HepG2 (cell line): ENCODE data around the gene CEMP1. TPM values are rescaled to one million over a fixed set of nuclear protein-coding genes. Genes with fewer than 3 reads are reported as not detected.

ENCODE experiments used
- GTF2F1 ChIP-seq: fragments of 150-350 bp; IDR thresholded peaks from 2 replicates; pipeline ENCODE4 v1.6.1; 2014; ENCODE audit warnings: low read length
- ISX ChIP-seq: sonication (generic); formaldehyde crosslinking; conservative IDR thresholded peaks from 2 replicates; pipeline ENCODE4 v1.5.0; 2020; ENCODE audit warnings: missing genetic modification reagents
- NCOA2 ChIP-seq: sonication (generic); formaldehyde crosslinking; IDR thresholded peaks from 2 replicates; pipeline ENCODE4 v1.8.0; 2022; ENCODE audit warnings: inconsistent platforms
- PCBP1 ChIP-seq: fragments of 200-400 bp; formaldehyde crosslinking; IDR thresholded peaks from 2 replicates; pipeline ENCODE4 v1.6.1; 2017; ENCODE audit warnings: mild to moderate bottlenecking, low read depth, low read length, borderline replicate concordance
- PCBP2 ChIP-seq: fragments of 200-400 bp; formaldehyde crosslinking; optimal IDR thresholded peaks from 2 replicates; pipeline ENCODE3; 2018; ENCODE audit warnings: low read length, low read depth; ENCODE audit not compliant: poor library complexity, severe bottlenecking
- PRMT3 ChIP-seq: sonication (generic); formaldehyde crosslinking; IDR thresholded peaks from 2 replicates; pipeline ENCODE4 v1.8.1; 2022; ENCODE audit warnings: low read depth, mild to moderate bottlenecking, moderate library complexity, missing genetic modification reagents, borderline replicate concordance
- RBM22 ChIP-seq: fragments of 200-400 bp; formaldehyde crosslinking; optimal IDR thresholded peaks from 2 replicates; pipeline ENCODE3; 2017; ENCODE audit warnings: mild to moderate bottlenecking, low read length, moderate library complexity
- RELA ChIP-seq: sonication (generic); formaldehyde crosslinking; IDR thresholded peaks from 2 replicates; pipeline ENCODE4 v1.4.0; 2020; ENCODE audit warnings: missing genetic modification reagents
- SMAD3 ChIP-seq: sonication (generic); formaldehyde crosslinking; IDR thresholded peaks from 2 replicates; pipeline ENCODE4 v1.4.0; 2020; ENCODE audit warnings: missing genetic modification reagents
- ZFP36 ChIP-seq: fragments of 150-350 bp; IDR thresholded peaks from 2 replicates; pipeline ENCODE4 v1.6.1; 2018; ENCODE audit warnings: borderline replicate concordance, low read length, low read depth; ENCODE audit not compliant: partially characterized antibody
- ZFX ChIP-seq: sonication (generic); formaldehyde crosslinking; IDR thresholded peaks from 2 replicates; pipeline ENCODE4 v1.4.0; 2020; ENCODE audit warnings: mild to moderate bottlenecking, low read depth, missing genetic modification reagents, moderate library complexity
- ZKSCAN1 ChIP-seq: fragments of 150-350 bp; IDR thresholded peaks from 2 replicates; pipeline ENCODE4 v1.6.1; 2014; ENCODE audit warnings: low read length
- ZNF136 ChIP-seq: sonication (generic); formaldehyde crosslinking; IDR thresholded peaks from 2 replicates; pipeline ENCODE4 v1.8.1; 2022; ENCODE audit warnings: low read depth, mild to moderate bottlenecking, moderate library complexity, missing genetic modification reagents
- ZNF20 ChIP-seq: sonication (generic); formaldehyde crosslinking; IDR thresholded peaks from 2 replicates; pipeline ENCODE4 v1.4.0; 2020; ENCODE audit warnings: mild to moderate bottlenecking, moderate library complexity, missing genetic modification reagents
- ZNF331 ChIP-seq: sonication (generic); formaldehyde crosslinking; IDR thresholded peaks from 2 replicates; pipeline ENCODE4 v1.4.0; 2020; ENCODE audit warnings: missing genetic modification reagents
- ZNF468 ChIP-seq: sonication (generic); formaldehyde crosslinking; IDR thresholded peaks from 2 replicates; pipeline ENCODE4 v1.8.0; 2022; ENCODE audit warnings: mild to moderate bottlenecking, moderate library complexity, missing genetic modification reagents
- ZNF777 ChIP-seq: sonication (generic); formaldehyde crosslinking; IDR thresholded peaks from 2 replicates; pipeline ENCODE4 v1.4.0; 2020; ENCODE audit warnings: missing genetic modification reagents
- ZNF878 ChIP-seq: sonication (generic); formaldehyde crosslinking; IDR thresholded peaks from 2 replicates; pipeline ENCODE4 v1.8.1; 2023; ENCODE audit warnings: mild to moderate bottlenecking, missing genetic modification reagents, moderate library complexity
- ZNF879 ChIP-seq: sonication (generic); formaldehyde crosslinking; IDR thresholded peaks from 2 replicates; pipeline ENCODE4 v1.8.1; 2023; ENCODE audit warnings: missing genetic modification reagents
- polyA plus RNA-seq, 8 experiments: library from polyadenylated mRNA; depleted of rRNA in 3 of 8; stranded (reverse) in 7 of 8; unstranded in 1 of 8; fragments of >200 nt; fragmentation: Illumina TruSeq in 4 of 8; extraction: Trizol in 4 of 8; gene quantifications; 2 replicates each; pipeline versions ENCODE4 v1.2.1 to v1.2.3, GENCODE V29; 2011 to 2016; ENCODE audit warnings: low read depth in 4 of 8, missing spikeins in 1 of 8, mixed read lengths in 1 of 8; ENCODE audit not compliant: insufficient read depth in 1 of 8
- total RNA-seq, 5 experiments: library from RNA; depleted of rRNA; stranded (reverse); fragments of >200 nt; fragmentation: Illumina TruSeq; extraction: Trizol; gene quantifications; 2 replicates each; pipeline ENCODE4 v1.2.3, GENCODE V29; 2016; ENCODE audit warnings: low read depth in 1 of 5
- TF ChIP-seq, protein P1 (sequence below): sonication (generic); formaldehyde crosslinking; IDR thresholded peaks from 2 replicates; pipeline ENCODE4 v1.5.1; 2020; ENCODE audit warnings: mild to moderate bottlenecking, missing genetic modification reagents, moderate library complexity
- TF ChIP-seq, protein P2 (sequence below): sonication (generic); formaldehyde crosslinking; IDR thresholded peaks from 2 replicates; pipeline ENCODE4 v1.5.1; 2020; ENCODE audit warnings: missing genetic modification reagents, mild to moderate bottlenecking, borderline replicate concordance
- TF ChIP-seq, protein P3 (sequence below): sonication (generic); formaldehyde crosslinking; IDR thresholded peaks from 2 replicates; pipeline ENCODE4 v1.4.0; 2020; ENCODE audit warnings: missing genetic modification reagents
- TF ChIP-seq, protein P4 (sequence below): sonication (generic); formaldehyde crosslinking; IDR thresholded peaks from 2 replicates; pipeline ENCODE4 v1.4.0; 2020; ENCODE audit warnings: missing genetic modification reagents

The CEMP1 gene
- total and polyA plus RNA-seq, 2 of the 13 experiments (the other 11 are each of a cell fraction or from before 2014, with no cell fraction given): not detected

DNA sequence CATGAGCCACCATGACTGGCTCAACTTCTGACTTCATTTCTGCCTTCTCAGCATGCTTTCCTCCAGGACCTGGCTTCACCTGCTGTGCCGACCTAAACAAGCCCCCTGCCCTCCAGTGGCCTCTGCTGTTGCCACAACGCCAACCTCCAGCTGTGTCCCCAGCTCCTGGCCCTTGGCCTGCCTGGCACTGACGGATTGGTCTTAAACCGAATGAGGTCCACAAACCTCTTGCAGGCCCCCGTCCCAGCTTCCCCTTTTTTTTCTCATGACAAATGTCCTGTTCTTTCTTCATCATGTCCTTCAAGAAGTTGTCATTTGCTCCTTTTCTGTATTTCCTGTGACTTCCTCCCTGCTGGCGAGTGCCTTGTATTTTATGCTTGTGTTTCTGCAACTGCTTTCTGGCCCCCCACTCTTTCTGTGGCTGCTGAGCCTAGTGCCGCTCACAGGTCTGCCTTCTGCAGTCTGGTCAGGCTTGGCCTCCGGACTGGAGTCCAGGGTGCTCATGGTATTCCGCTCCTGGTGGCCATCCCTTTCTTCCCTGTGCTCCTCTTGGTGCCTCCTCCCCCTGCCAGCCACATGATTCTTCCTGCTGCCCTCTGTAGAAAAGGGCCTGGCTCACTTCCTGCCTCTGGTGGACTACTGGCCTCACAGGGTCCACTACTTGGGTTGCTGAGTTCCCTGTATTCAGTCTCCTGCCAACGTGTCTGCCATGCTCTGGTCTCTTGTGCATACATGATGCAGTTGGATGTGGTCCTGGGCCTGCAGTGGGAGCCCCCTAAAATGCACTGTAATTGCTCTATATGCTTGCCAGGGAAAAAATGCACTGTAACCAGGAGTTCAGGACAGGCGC, 14.6 kb downstream of the CEMP1 start (continued):
- TF ChIP-seq, protein P1, sequence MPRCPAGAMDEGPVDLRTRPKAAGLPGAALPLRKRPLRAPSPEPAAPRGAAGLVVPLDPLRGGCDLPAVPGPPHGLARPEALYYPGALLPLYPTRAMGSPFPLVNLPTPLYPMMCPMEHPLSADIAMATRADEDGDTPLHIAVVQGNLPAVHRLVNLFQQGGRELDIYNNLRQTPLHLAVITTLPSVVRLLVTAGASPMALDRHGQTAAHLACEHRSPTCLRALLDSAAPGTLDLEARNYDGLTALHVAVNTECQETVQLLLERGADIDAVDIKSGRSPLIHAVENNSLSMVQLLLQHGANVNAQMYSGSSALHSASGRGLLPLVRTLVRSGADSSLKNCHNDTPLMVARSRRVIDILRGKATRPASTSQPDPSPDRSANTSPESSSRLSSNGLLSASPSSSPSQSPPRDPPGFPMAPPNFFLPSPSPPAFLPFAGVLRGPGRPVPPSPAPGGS (CRISPR knock-in tag): no peak
- no peak for TF ChIP-seq ZKSCAN1
- no peak for TF ChIP-seq ZNF468
- no peak for TF ChIP-seq ZFP36
- TF ChIP-seq SMAD3 (CRISPR knock-in tag): no peak
- no peak for TF ChIP-seq ZNF879 (CRISPR knock-in tag)
- TF ChIP-seq, protein P2, sequence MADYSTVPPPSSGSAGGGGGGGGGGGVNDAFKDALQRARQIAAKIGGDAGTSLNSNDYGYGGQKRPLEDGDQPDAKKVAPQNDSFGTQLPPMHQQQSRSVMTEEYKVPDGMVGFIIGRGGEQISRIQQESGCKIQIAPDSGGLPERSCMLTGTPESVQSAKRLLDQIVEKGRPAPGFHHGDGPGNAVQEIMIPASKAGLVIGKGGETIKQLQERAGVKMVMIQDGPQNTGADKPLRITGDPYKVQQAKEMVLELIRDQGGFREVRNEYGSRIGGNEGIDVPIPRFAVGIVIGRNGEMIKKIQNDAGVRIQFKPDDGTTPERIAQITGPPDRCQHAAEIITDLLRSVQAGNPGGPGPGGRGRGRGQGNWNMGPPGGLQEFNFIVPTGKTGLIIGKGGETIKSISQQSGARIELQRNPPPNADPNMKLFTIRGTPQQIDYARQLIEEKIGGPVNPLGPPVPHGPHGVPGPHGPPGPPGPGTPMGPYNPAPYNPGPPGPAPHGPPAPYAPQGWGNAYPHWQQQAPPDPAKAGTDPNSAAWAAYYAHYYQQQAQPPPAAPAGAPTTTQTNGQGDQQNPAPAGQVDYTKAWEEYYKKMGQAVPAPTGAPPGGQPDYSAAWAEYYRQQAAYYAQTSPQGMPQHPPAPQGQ (CRISPR knock-in tag): no peak
- TF ChIP-seq PCBP1: no peak
- no peak for TF ChIP-seq ZNF136 (CRISPR knock-in tag)
- TF ChIP-seq RBM22: no peak
- TF ChIP-seq ZNF331: no peak
- peak; percentile 32; the same call in 1 of the 2 replicates for TF ChIP-seq ZFX (CRISPR knock-in tag)
- TF ChIP-seq, protein P3, sequence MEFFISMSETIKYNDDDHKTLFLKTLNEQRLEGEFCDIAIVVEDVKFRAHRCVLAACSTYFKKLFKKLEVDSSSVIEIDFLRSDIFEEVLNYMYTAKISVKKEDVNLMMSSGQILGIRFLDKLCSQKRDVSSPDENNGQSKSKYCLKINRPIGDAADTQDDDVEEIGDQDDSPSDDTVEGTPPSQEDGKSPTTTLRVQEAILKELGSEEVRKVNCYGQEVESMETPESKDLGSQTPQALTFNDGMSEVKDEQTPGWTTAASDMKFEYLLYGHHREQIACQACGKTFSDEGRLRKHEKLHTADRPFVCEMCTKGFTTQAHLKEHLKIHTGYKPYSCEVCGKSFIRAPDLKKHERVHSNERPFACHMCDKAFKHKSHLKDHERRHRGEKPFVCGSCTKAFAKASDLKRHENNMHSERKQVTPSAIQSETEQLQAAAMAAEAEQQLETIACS (CRISPR knock-in tag): no peak
- TF ChIP-seq, protein P4, sequence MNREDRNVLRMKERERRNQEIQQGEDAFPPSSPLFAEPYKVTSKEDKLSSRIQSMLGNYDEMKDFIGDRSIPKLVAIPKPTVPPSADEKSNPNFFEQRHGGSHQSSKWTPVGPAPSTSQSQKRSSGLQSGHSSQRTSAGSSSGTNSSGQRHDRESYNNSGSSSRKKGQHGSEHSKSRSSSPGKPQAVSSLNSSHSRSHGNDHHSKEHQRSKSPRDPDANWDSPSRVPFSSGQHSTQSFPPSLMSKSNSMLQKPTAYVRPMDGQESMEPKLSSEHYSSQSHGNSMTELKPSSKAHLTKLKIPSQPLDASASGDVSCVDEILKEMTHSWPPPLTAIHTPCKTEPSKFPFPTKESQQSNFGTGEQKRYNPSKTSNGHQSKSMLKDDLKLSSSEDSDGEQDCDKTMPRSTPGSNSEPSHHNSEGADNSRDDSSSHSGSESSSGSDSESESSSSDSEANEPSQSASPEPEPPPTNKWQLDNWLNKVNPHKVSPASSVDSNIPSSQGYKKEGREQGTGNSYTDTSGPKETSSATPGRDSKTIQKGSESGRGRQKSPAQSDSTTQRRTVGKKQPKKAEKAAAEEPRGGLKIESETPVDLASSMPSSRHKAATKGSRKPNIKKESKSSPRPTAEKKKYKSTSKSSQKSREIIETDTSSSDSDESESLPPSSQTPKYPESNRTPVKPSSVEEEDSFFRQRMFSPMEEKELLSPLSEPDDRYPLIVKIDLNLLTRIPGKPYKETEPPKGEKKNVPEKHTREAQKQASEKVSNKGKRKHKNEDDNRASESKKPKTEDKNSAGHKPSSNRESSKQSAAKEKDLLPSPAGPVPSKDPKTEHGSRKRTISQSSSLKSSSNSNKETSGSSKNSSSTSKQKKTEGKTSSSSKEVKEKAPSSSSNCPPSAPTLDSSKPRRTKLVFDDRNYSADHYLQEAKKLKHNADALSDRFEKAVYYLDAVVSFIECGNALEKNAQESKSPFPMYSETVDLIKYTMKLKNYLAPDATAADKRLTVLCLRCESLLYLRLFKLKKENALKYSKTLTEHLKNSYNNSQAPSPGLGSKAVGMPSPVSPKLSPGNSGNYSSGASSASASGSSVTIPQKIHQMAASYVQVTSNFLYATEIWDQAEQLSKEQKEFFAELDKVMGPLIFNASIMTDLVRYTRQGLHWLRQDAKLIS (CRISPR knock-in tag): no peak
- TF ChIP-seq ZNF777 (CRISPR knock-in tag): no peak
- TF ChIP-seq ZNF878 (CRISPR knock-in tag): no peak
- TF ChIP-seq RELA: no peak
- no peak for TF ChIP-seq ZNF20
- no peak for TF ChIP-seq PRMT3 (CRISPR knock-in tag)
- TF ChIP-seq PCBP2: no peak
- TF ChIP-seq NCOA2 (CRISPR knock-in tag): no peak
- no peak for TF ChIP-seq GTF2F1
- TF ChIP-seq ISX (CRISPR knock-in tag): no peak
